ENCODE measurements around the gene FAM13C. TPM values are rescaled to one million over a fixed set of nuclear protein-coding genes. Genes with fewer than 3 reads are reported as not detected.

The FAM13C gene
- total RNA-seq, 1 donor from 2014 or later, result not detected

- no peak overlapping the region for H3K4me3 ChIP-seq (ENCODE audit: low read depth, low read length)
- DNase-seq (ENCODE audit: low read depth), result no peak
- TF ChIP-seq CTCF (conservative IDR thresholded peaks at IDR 0.05; ENCODE audit: low read depth, low read length), result no peak
Observed at GRCh38 chr10:59301067-59301754, 61.1 kb downstream of the FAM13C start.

- no peak for TF ChIP-seq CTCF (conservative IDR thresholded peaks at IDR 0.05; ENCODE audit: low read depth, low read length)
- no peak for DNase-seq (ENCODE audit: low read depth)
- no peak overlapping the region for H3K4me3 ChIP-seq (ENCODE audit: low read depth, low read length)
Observed at GRCh38 chr10:59300386-59300785, 62.0 kb downstream of the FAM13C start.

GRCh38 chr10:59299933-59300332 is 62.4 kb downstream of the FAM13C start:
- no peak for TF ChIP-seq CTCF (conservative IDR thresholded peaks at IDR 0.05; ENCODE audit: low read depth, low read length)
- no peak for DNase-seq (ENCODE audit: low read depth)
- H3K4me3 ChIP-seq (ENCODE audit: low read depth, low read length), result no peak overlapping the region

GRCh38 chr10:59290448-59290847 is 71.9 kb downstream of the FAM13C start:
- TF ChIP-seq CTCF (conservative IDR thresholded peaks at IDR 0.05; ENCODE audit: low read depth, low read length), result peak; percentile 52
- H3K4me3 ChIP-seq (ENCODE audit: low read depth, low read length), result no peak overlapping the region
- DNase-seq (ENCODE audit: low read depth), result no peak

GRCh38 chr10:59289853-59290252 is 72.5 kb downstream of the FAM13C start:
- TF ChIP-seq CTCF (conservative IDR thresholded peaks at IDR 0.05; ENCODE audit: low read depth, low read length), result no peak
- DNase-seq (ENCODE audit: low read depth), result no peak
- no peak overlapping the region for H3K4me3 ChIP-seq (ENCODE audit: low read depth, low read length)

- no peak for TF ChIP-seq CTCF (conservative IDR thresholded peaks at IDR 0.05; ENCODE audit: low read depth, low read length)
- no peak overlapping the region for H3K4me3 ChIP-seq (ENCODE audit: low read depth, low read length)
- no peak for DNase-seq (ENCODE audit: low read depth)
Observed at GRCh38 chr10:59287587-59288255, 74.6 kb downstream of the FAM13C start.

- TF ChIP-seq CTCF (conservative IDR thresholded peaks at IDR 0.05; ENCODE audit: low read depth, low read length), result no peak
- no peak for DNase-seq (ENCODE audit: low read depth)
- H3K4me3 ChIP-seq (ENCODE audit: low read depth, low read length), result no peak overlapping the region
Observed at GRCh38 chr10:59285848-59286247, 76.5 kb downstream of the FAM13C start.

All from epithelial cell of proximal tubule (primary cell).